Left ventricle myocardium inferior (tissue), 1 donor: Measurements from ENCODE around the gene WNT3A. TPM values are rescaled to one million over a fixed set of nuclear protein-coding genes. Genes with fewer than 3 reads are reported as not detected.
"Not testable (repeated sequence)": the region's sequence is repeated elsewhere in the genome, so short reads cannot be mapped to it uniquely, and the experiment has no call there.

Source experiments
- DNase-seq: peaks from one replicate; pipeline ENCODE4 v3.0.0-alpha.2; 2020
- H3K27ac ChIP-seq: fragments of 200-600 bp; replicated peaks from 2 replicates; pipeline ENCODE4 v1.8.0; 2021
- H3K27me3 ChIP-seq: fragments of 200-600 bp; 2 replicates; pipeline ENCODE4 v1.8.0; 2021; ENCODE audit warnings: low read depth
- H3K36me3 ChIP-seq: fragments of 200-600 bp; 2 replicates; pipeline ENCODE4 v1.8.0; 2021
- H3K4me1 ChIP-seq: fragments of 200-600 bp; 2 replicates; pipeline ENCODE4 v1.8.0; 2021
- H3K4me3 ChIP-seq: fragments of 200-600 bp; 2 replicates; pipeline ENCODE4 v1.8.0; 2021; ENCODE audit warnings: mild to moderate bottlenecking, moderate library complexity
- H3K9me3 ChIP-seq: fragments of 200-600 bp; replicated peaks from 2 replicates; pipeline ENCODE4 v1.8.0; 2021
- intact Hi-C: fragments of 100-400 bp; cut with micrococcal nuclease; formaldehyde crosslinking; loops from one replicate; pipeline ENCODE4 v1.11.0; 2022
- long read RNA-seq: library from polyadenylated mRNA; unstranded; transcript quantifications from one replicate; pipeline ENCODE4 v2.0.0, GENCODE V29; 2021
- total RNA-seq: library from RNA; stranded (reverse); fragmentation: NEBNext Ultra II Directional; extraction: Animal tissue kit (Norgen Biotek cat#: 25700); gene quantifications from one replicate; pipeline ENCODE4 v1.2.1, GENCODE V29; 2021
- TF ChIP-seq, protein P1 (sequence below): fragments of 200-600 bp; IDR thresholded peaks from 2 replicates; pipeline ENCODE4 v1.8.0; 2021; ENCODE audit warnings: antibody characterized with exemption, mild to moderate bottlenecking, borderline replicate concordance
- donor health status: DM: no; HTN: yes; CAD: no; lungs with severe emphysema.

WNT3A gene, protein sequence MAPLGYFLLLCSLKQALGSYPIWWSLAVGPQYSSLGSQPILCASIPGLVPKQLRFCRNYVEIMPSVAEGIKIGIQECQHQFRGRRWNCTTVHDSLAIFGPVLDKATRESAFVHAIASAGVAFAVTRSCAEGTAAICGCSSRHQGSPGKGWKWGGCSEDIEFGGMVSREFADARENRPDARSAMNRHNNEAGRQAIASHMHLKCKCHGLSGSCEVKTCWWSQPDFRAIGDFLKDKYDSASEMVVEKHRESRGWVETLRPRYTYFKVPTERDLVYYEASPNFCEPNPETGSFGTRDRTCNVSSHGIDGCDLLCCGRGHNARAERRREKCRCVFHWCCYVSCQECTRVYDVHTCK
- total RNA-seq: not detected
- long read RNA-seq: 0 reads

DNA sequence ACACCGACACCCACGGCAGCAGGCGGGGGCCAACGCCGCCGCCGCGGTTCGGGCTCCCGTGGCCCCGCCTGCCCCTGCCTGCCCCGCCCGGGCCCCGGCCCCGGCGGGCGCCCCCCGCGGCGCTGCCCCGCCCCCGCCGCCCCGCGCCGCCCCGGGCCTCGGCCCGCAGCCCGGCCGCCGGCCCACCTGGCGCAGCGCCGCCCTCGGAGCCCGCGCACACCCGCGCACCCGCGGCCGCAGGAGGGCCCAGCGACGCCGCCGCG, at the start of gene WNT3A:
Gene WNT3A (plus strand): TSS at position 213 of the 263 bp plus-strand sequence. CDS start 131 bp downstream, outside the sequence.
- intact Hi-C loops: no loop called here
- no peak for DNase-seq
- TF ChIP-seq, protein P1, sequence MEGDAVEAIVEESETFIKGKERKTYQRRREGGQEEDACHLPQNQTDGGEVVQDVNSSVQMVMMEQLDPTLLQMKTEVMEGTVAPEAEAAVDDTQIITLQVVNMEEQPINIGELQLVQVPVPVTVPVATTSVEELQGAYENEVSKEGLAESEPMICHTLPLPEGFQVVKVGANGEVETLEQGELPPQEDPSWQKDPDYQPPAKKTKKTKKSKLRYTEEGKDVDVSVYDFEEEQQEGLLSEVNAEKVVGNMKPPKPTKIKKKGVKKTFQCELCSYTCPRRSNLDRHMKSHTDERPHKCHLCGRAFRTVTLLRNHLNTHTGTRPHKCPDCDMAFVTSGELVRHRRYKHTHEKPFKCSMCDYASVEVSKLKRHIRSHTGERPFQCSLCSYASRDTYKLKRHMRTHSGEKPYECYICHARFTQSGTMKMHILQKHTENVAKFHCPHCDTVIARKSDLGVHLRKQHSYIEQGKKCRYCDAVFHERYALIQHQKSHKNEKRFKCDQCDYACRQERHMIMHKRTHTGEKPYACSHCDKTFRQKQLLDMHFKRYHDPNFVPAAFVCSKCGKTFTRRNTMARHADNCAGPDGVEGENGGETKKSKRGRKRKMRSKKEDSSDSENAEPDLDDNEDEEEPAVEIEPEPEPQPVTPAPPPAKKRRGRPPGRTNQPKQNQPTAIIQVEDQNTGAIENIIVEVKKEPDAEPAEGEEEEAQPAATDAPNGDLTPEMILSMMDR: no peak
- peak within 1 kb of the TSS; percentile 43 for H3K4me3 ChIP-seq
- H3K27me3 ChIP-seq: peaks cover 98% of the 10 kb centered on the region
- no peaks in the 10 kb centered on the region for H3K36me3 ChIP-seq
- no peaks in the 10 kb centered on the region for H3K9me3 ChIP-seq
- H3K27ac ChIP-seq: no peak within 1 kb of the TSS
- H3K4me1 ChIP-seq: peaks cover 6% of the 10 kb centered on the region

DNA sequence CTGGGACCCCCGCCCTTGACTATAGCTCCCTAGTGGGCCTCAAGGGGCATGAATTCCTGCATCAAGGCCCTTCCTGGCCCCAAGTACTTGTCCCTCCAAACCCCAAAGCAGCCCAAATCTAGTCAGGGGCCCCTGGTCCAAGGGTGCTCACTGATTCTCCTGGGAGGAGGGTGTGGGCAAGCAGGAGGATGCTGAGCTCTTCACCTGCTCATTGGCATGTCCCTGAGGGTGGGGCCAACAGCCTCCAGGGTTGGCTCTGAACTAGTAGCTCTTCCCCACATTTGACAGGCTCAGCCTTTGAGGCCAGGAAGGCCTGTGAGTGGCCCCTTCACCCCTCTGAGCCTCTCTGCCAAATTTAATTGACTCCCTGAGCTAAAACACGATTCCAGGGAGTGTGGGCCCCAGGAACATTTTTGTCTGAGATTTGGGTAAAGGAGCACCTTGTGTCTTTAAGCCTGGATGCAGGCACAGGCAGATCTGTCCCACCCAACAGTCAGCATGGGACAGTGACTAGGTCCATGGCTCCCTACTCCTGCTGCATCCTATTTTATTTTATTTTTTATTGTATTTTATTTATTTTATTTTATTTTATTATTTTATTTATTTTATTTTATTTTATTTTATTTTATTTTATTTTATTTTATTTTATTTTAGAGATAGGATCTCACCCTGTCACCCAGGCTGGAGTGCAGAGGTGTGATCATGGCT, 48.0 kb upstream of the WNT3A start:
- no peak overlapping the region for H3K27ac ChIP-seq
- no peaks in the 10 kb centered on the region for H3K4me1 ChIP-seq
- intact Hi-C loops: no loop called here
- DNase-seq: no peak
- H3K4me3 ChIP-seq: no peak overlapping the region
- no peaks in the 10 kb centered on the region for H3K36me3 ChIP-seq
- H3K27me3 ChIP-seq: peaks cover 79% of the 10 kb centered on the region
- H3K9me3 ChIP-seq: peaks cover 24% of the 10 kb centered on the region
- TF ChIP-seq, protein P1: no peak

DNA sequence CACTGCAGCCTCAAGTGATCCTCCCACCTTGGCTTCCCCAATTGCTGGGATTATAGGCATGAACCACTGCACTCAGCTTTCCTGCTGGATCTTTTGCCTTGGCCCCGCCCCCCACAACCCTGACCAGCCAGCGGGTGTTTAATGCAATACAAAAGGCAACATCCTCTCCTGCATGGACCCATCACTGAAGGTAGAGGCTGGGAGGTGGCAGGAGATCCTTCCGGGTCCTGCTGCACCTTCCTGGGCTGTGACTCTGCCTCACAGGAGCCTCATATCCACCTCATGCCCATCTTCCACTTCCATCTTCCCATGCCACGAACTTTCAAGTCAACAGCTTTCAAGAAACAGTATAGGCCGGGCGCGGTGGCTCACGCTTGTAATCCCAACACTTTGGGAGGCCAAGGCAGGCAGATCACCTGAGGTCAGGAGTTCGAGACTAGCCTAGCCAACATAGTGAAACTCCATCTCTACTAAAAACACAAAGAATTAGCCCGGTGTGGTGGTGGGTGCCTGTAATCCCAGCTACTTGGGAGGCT, 47.4 kb upstream of the WNT3A start:
- H3K27ac ChIP-seq: no peak overlapping the region
- peaks cover 23% of the 10 kb centered on the region for H3K9me3 ChIP-seq
- DNase-seq: no peak
- TF ChIP-seq, protein P1: no peak
- intact Hi-C loops: no loop called here
- peaks cover 73% of the 10 kb centered on the region for H3K27me3 ChIP-seq
- no peaks in the 10 kb centered on the region for H3K4me1 ChIP-seq
- H3K36me3 ChIP-seq: no peaks in the 10 kb centered on the region
- H3K4me3 ChIP-seq: no peak overlapping the region

DNA sequence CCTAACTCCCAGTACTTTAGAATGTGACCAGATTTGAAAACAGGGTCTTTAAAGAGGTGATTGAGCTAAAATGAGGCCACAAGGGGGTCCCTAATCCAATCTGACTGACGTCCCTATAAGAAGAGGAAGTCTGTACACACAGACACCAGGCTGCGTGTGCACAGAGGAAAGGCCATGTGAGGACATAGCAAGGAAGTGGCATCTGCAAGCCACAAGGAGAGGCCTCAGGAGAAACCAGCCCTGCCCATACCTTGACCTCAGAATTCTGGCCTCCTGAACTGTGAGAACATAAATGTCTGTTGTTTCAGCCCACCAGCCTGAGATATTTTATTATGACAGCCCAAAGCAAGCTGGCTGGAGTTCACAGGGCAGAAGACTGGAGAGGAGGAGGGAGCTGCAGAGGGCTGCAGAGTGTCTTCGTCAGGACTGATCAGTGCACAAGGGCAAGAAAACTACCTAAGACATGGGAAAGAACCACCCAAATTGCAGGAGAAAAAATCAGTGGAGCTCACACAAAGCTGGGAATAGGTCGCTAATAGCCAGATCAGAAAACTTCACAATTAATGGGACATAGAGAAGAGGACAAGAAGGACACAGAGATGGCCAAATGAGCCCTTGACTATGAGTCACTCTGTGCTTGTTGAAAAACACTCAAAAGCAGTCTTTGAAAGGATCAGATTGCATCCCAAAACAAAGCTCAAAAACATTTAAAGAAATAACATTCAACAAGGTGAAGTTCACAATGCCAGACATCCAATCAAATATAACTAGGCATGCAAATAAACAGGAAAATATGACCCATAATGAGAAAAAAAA, 44.9 kb upstream of the WNT3A start:
- no peak overlapping the region for H3K27ac ChIP-seq
- no peak overlapping the region for H3K4me3 ChIP-seq
- intact Hi-C loops: no loop called here
- H3K27me3 ChIP-seq: peaks cover 53% of the 10 kb centered on the region
- H3K36me3 ChIP-seq: no peaks in the 10 kb centered on the region
- H3K9me3 ChIP-seq: peaks cover 3% of the 10 kb centered on the region
- TF ChIP-seq, protein P1: no peak
- no peak for DNase-seq
- H3K4me1 ChIP-seq: no peaks in the 10 kb centered on the region

DNA sequence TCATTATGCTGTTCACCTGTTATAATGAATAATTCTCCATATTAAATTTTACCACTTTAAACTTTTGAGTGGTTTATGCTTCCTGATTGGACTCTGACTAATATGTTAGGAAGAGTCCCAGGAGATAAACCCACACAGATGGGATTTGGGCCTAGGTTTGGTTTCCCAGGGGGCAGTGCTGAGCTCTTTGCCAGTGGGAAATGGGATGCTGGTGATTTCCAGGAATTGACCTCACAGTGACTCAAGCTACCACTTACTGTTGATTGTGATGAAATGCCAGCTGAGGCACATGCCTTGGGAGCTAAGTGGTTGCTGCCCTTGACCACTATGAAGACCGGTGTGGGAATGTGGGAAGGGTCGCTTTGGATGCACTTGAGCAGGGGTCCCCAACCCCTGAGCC, 40.1 kb upstream of the WNT3A start:
- H3K4me3 ChIP-seq, H3K36me3 ChIP-seq, DNase-seq, H3K27ac ChIP-seq, H3K9me3 ChIP-seq, intact Hi-C loops, H3K4me1 ChIP-seq: not testable (repeated sequence)
- peaks cover 11% of the 10 kb centered on the region for H3K27me3 ChIP-seq

DNA sequence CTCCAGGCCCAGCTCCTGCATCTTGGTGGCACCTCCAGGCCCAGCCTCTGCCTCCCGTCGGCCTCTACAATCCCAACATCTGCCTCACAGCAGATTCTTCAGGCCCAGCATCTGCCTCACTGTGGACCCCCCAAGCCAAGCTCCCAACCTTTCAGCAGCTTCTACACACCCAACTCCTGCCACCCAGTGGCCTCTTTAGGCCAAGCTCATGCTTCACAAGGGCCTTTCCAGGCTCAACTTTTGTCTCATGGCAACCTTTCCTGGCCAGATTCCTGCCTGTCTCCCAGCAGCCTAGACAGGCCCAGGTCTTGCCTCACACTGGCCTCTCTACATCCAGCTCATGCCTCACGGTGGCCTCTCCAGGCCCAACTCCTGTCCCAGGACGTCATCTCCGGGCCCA, 39.0 kb upstream of the WNT3A start:
- H3K4me3 ChIP-seq, H3K27ac ChIP-seq, DNase-seq, H3K27me3 ChIP-seq, intact Hi-C loops, H3K9me3 ChIP-seq, H3K4me1 ChIP-seq, H3K36me3 ChIP-seq: not testable (repeated sequence)

DNA sequence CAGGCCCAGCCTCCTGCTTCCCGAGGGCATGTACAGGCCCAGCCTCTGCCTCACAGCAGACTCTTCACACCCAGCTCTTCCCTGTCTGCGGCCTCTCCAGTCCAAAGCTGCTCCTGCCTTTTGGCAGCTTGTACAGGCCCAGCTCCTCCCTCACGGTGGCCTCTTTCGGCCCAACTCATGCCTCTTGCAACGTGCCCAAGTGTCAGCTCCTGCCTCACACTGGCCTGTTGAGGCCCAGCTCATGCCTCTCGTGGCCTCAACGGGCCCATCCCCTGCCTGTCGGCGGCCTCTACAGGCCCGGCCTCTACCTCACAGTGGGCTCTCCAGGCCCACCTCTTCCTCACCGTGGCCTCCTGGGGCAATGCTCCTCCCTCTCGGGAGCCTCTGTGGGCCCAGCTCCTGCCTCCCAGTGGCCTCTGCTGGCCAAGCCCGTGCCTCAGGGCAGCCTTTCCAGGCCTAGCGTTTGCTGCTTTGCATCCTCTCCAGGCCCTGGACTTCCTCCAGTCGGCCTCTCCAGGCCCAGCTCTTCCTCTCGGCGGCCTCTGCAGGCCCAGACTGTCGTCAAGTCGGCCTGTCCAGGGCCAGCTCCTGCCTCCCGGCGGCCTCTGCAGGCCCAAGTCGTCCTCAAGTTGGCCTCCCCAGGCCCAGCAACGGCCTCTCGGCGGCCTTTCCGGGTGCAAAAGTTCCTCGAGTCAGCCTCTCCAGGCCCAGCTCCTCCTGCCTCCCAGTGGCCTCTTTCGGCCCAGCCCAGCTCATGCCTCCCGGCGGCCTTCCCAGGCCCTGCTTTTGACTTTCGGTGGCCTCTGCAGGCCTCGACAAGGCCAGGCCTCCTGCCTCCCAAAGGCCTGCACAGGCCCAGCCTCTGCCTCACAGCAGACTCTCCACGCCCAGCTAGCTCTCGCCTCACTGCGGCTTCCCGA, 36.5 kb upstream of the WNT3A start:
- H3K4me3 ChIP-seq, DNase-seq, H3K27ac ChIP-seq, H3K9me3 ChIP-seq, intact Hi-C loops, H3K36me3 ChIP-seq, H3K27me3 ChIP-seq, H3K4me1 ChIP-seq: not testable (repeated sequence)

DNA sequence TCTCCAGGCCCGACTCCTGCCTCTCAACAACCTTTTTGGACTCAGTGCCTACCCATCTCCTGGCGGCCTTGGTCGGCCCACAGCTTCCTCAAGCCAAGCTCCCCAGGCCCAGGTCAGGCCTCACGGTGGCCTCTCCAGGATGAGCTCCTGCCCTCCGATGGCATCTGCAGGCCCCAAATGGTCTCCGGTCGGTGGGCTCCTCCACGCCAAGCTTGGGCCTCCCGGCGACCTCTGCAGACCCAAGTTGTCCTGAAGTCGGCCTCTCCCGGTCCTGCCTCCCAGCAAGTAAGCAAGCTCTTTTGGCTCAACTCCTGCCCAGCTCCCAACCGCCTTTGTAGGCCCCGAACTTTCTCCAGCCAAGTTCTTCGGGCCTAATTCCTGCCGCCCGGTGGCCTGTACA, 35.6 kb upstream of the WNT3A start:
- H3K4me1 ChIP-seq, intact Hi-C loops, H3K27ac ChIP-seq, H3K9me3 ChIP-seq, H3K27me3 ChIP-seq, DNase-seq, H3K36me3 ChIP-seq, H3K4me3 ChIP-seq: not testable (repeated sequence)
